C4-2B (cell line): ENCODE measurements around the gene MDFIC2.

Source experiments
- CTCF ChIP-seq: fragments of 450-650 bp; conservative IDR thresholded peaks from 2 replicates; pipeline ENCODE4 v1.5.1; 2017; ENCODE audit warnings: mild to moderate bottlenecking
- ZFX ChIP-seq: fragments of 450-650 bp; IDR thresholded peaks from 2 replicates; pipeline ENCODE4 v1.6.1; 2017

- no peak for TF ChIP-seq CTCF
- no peak for TF ChIP-seq ZFX
These were observed 62.8 kb downstream of the MDFIC2 start for GRCh38 chr3:70249509-70250160.
